ENCODE results near the gene PTPRG. TPM values are rescaled to one million over a fixed set of nuclear protein-coding genes. Genes with fewer than 3 reads are reported as not detected.

PTPRG gene
- total RNA-seq, 2 donors from 2014 or later, result 23.9 to 31.6 TPM

- DNase-seq, result no peak
- H3K4me1 ChIP-seq, result peaks cover 14% of the 10 kb centered on the region
- 87 to 95% methylated on average over 2 of the region's 2 CpGs for WGBS, 2 donors
- no peaks in the 10 kb centered on the region for H3K27me3 ChIP-seq
- no peaks in the 10 kb centered on the region for H3K9me3 ChIP-seq
- no peak overlapping the region for H3K4me3 ChIP-seq
- intact Hi-C loops (cut with DNase I), result no loop called here
- no peak for TF ChIP-seq POLR2A (IDR thresholded peaks at IDR 0.05)
- TF ChIP-seq CTCF (IDR thresholded peaks at IDR 0.05), result no peak
- no peaks in the 10 kb centered on the region for H3K36me3 ChIP-seq (replicated peaks in 1 of 2; ENCODE audit: insufficient read depth in 1 of 2, low read depth in 2 of 2)
- no peak overlapping the region for H3K27ac ChIP-seq
- ATAC-seq, result no peak
These were observed 340.1 kb downstream of the PTPRG start for GRCh38 chr3:61901496-61901895.

DNA sequence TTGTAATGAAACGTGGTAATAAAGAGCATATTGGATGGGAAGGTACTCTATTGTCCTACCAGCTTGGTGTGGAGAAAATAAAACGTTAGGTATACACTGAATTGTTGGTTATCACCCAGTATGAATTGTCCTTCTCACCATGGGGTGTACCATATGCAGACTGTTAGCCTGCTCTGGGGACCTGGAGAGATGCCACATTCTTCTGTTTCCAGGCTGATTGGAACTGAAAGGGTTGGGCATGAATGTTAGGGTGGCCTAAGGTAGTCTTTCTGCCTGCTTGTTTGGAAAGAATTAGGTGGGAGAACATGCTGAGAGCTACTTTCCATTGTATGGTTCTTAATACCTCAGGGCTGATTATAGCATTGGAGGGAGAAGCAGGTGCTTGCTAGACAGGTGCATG lies 340.6 kb downstream of the PTPRG start:
- intact Hi-C loops (cut with DNase I), result no loop called here
- peaks cover 13% of the 10 kb centered on the region for H3K4me1 ChIP-seq
- no peak for ATAC-seq
- H3K36me3 ChIP-seq (replicated peaks in 1 of 2; ENCODE audit: insufficient read depth in 1 of 2, low read depth in 2 of 2), result no peaks in the 10 kb centered on the region
- 73 to 74% methylated on average over 2 of the region's 2 CpGs for WGBS, 2 donors
- no peak overlapping the region for H3K27ac ChIP-seq
- H3K9me3 ChIP-seq, result no peaks in the 10 kb centered on the region
- TF ChIP-seq CTCF (IDR thresholded peaks at IDR 0.05), result no peak
- TF ChIP-seq POLR2A (IDR thresholded peaks at IDR 0.05), result no peak
- DNase-seq, result no peak
- H3K4me3 ChIP-seq, result no peak overlapping the region
- no peaks in the 10 kb centered on the region for H3K27me3 ChIP-seq

GRCh38 chr3:61903074-61903473 lies 341.7 kb downstream of the PTPRG start:
- peaks cover 13% of the 10 kb centered on the region for H3K4me1 ChIP-seq
- WGBS, 2 donors, result 94 to 95% methylated on average over 9 of the region's 9 CpGs
- no peak for DNase-seq
- H3K27me3 ChIP-seq, result no peaks in the 10 kb centered on the region
- no peak overlapping the region for H3K27ac ChIP-seq
- intact Hi-C loops (cut with DNase I), result no loop called here
- H3K36me3 ChIP-seq (replicated peaks in 1 of 2; ENCODE audit: insufficient read depth in 1 of 2, low read depth in 2 of 2), result no peaks in the 10 kb centered on the region
- no peaks in the 10 kb centered on the region for H3K9me3 ChIP-seq
- no peak overlapping the region for H3K4me3 ChIP-seq
- no peak for TF ChIP-seq CTCF (IDR thresholded peaks at IDR 0.05)
- TF ChIP-seq POLR2A (IDR thresholded peaks at IDR 0.05), result no peak
- ATAC-seq, result no peak

DNA sequence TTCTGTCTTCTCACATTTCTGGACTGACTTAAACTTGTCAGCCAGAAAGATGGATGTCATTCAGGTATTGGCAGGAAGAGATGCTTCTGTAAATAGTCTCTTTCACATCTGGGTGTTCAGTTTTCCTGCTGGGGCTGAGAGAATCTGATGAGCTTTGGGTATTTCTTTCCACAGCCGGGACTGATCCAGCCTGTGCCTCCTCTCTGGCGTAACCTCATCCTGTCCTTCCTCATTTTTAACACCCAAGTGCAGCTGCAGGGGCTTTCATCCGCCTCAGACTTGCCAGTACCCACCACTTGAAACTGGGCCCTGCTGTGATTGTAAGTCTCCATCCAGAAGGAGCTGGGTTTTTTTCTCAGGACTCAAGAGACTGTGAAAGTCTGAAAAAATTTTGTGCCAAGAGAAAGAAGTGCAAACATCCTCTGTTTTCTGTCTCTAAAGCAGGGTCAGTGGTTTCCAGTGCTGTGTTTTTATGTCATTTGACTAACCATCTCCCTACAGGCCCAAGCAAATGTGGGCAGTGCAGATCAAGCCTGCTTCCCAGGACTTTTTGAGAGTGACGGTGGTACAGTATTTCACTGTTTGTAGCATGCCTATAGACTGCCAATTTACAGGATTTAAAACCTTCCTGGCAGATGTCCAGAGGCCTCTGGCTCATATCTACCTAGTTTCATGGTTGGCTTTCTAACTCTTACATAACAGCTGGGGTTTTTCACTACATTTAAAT lies 342.7 kb downstream of the PTPRG start:
- peak; percentile 19 to 65 (median 43) for DNase-seq
- no peaks in the 10 kb centered on the region for H3K36me3 ChIP-seq (replicated peaks in 1 of 2; ENCODE audit: insufficient read depth in 1 of 2, low read depth in 2 of 2)

More for the DNA sequence above, 342.7 kb downstream of the PTPRG start:
- no peak overlapping the region for H3K4me3 ChIP-seq
- TF ChIP-seq POLR2A (IDR thresholded peaks at IDR 0.05) (no peak), CTCF (IDR thresholded peaks at IDR 0.05) (no peak)
- peak; percentile 12 for ATAC-seq
- peaks cover 13% of the 10 kb centered on the region for H3K4me1 ChIP-seq
- no peaks in the 10 kb centered on the region for H3K9me3 ChIP-seq
- H3K27me3 ChIP-seq, result no peaks in the 10 kb centered on the region
- H3K27ac ChIP-seq, result peak overlapping the region in 2 of 4 donors; percentile 15 to 29
- intact Hi-C loops (cut with DNase I), result no loop called here
- 51 to 57% methylated on average over 4 of the region's 4 CpGs for WGBS, 2 donors

Measured in body of pancreas (tissue), 4 donors.